ENCODE data around the gene PRSS36.
A peak's percentile ranks its signal among the peaks of the same experiment; 100 is the strongest.

PRSS36 gene

GRCh38 chr16:31118223-31119155 is 31.4 kb downstream of the PRSS36 start:
- Histone ChIP-seq H3K4me3 (ENCODE audit: low read length) (peak overlapping the region; percentile 39; the same call in 1 of the 2 replicates), H3K36me3 (ENCODE audit: control insufficient read depth, insufficient read depth, low read length) (peaks cover 10% of the 10 kb centered on the region; the same call in 1 of the 2 replicates), H3K9me3 (ENCODE audit: control insufficient read depth, insufficient read depth, low read length) (no peaks in the 10 kb centered on the region), H3K27me3 (ENCODE audit: control insufficient read depth, insufficient read depth, low read length) (no peaks in the 10 kb centered on the region), H3K4me1 (ENCODE audit: control insufficient read depth, insufficient read depth, low read length) (no peaks in the 10 kb centered on the region), H3K27ac (ENCODE audit: low read length) (no peak overlapping the region)
- WGBS (ENCODE audit: insufficient coverage, insufficient read length), result no CpG with 5 or more reads among the region's 9 CpGs
- no peak for DNase-seq (ENCODE audit: low read depth, low spot score)

GRCh38 chr16:31117384-31118222 is 32.3 kb downstream of the PRSS36 start, which contains the start of gene KAT8:
KAT8 (plus strand) TSS chr16:31117664; CDS start chr16:31117682, 18 bp downstream.
- Histone ChIP-seq H3K27ac (ENCODE audit: low read length) (no peak within 1 kb of the TSS), H3K4me1 (ENCODE audit: control insufficient read depth, insufficient read depth, low read length) (no peaks in the 10 kb centered on the region), H3K9me3 (ENCODE audit: control insufficient read depth, insufficient read depth, low read length) (no peaks in the 10 kb centered on the region), H3K4me3 (ENCODE audit: low read length) (peak within 1 kb of the TSS; percentile 75; the same call in 1 of the 2 replicates), H3K27me3 (ENCODE audit: control insufficient read depth, insufficient read depth, low read length) (no peaks in the 10 kb centered on the region), H3K36me3 (ENCODE audit: control insufficient read depth, insufficient read depth, low read length) (peaks cover 10% of the 10 kb centered on the region)
- no CpG with 5 or more reads among the region's 68 CpGs for WGBS (ENCODE audit: insufficient coverage, insufficient read length)
- no peak for DNase-seq (ENCODE audit: low read depth, low spot score)

GRCh38 chr16:31114468-31114867 is 35.4 kb downstream of the PRSS36 start:
- DNase-seq (ENCODE audit: low read depth, low spot score), result no peak
- no peaks in the 10 kb centered on the region for H3K9me3 ChIP-seq (ENCODE audit: control insufficient read depth, insufficient read depth, low read length)
- no peaks in the 10 kb centered on the region for H3K4me1 ChIP-seq (ENCODE audit: control insufficient read depth, insufficient read depth, low read length)
- H3K27me3 ChIP-seq (ENCODE audit: control insufficient read depth, insufficient read depth, low read length), result no peaks in the 10 kb centered on the region
- H3K4me3 ChIP-seq (ENCODE audit: low read length), result no peak overlapping the region
- H3K36me3 ChIP-seq (ENCODE audit: control insufficient read depth, insufficient read depth, low read length), result peaks cover 7% of the 10 kb centered on the region
- WGBS (ENCODE audit: insufficient coverage, insufficient read length), result no CpG with 5 or more reads among the region's 8 CpGs
- no peak overlapping the region for H3K27ac ChIP-seq (ENCODE audit: low read length)

- no CpG with 5 or more reads among the region's 5 CpGs for WGBS (ENCODE audit: insufficient coverage, insufficient read length)
- Histone ChIP-seq H3K36me3 (ENCODE audit: control insufficient read depth, insufficient read depth, low read length) (peaks cover 7% of the 10 kb centered on the region), H3K27ac (ENCODE audit: low read length) (no peak overlapping the region)
These were observed 36.4 kb downstream of the PRSS36 start for GRCh38 chr16:31113121-31114120.

GRCh38 chr16:31112711-31113110 is 37.2 kb downstream of the PRSS36 start:
- Histone ChIP-seq H3K27ac (ENCODE audit: low read length) (no peak overlapping the region), H3K4me1 (ENCODE audit: control insufficient read depth, insufficient read depth, low read length) (0 out of 2 replicates have a peak, but pooled peaks cover 2% of the 10 kb centered on the region), H3K9me3 (ENCODE audit: control insufficient read depth, insufficient read depth, low read length) (no peaks in the 10 kb centered on the region), H3K27me3 (ENCODE audit: control insufficient read depth, insufficient read depth, low read length) (no peaks in the 10 kb centered on the region), H3K4me3 (ENCODE audit: low read length) (no peak overlapping the region), H3K36me3 (ENCODE audit: control insufficient read depth, insufficient read depth, low read length) (peaks cover 7% of the 10 kb centered on the region)
- no CpG with 5 or more reads among the region's 2 CpGs for WGBS (ENCODE audit: insufficient coverage, insufficient read length)
- DNase-seq (ENCODE audit: low read depth, low spot score), result no peak

More at GRCh38 chr16:31113121-31114120, 36.4 kb downstream of the PRSS36 start:
- H3K9me3 ChIP-seq (ENCODE audit: control insufficient read depth, insufficient read depth, low read length), result no peaks in the 10 kb centered on the region
- no peaks in the 10 kb centered on the region for H3K27me3 ChIP-seq (ENCODE audit: control insufficient read depth, insufficient read depth, low read length)
- no peak overlapping the region for H3K4me3 ChIP-seq (ENCODE audit: low read length)
- no peak for DNase-seq (ENCODE audit: low read depth, low spot score)
- H3K4me1 ChIP-seq (ENCODE audit: control insufficient read depth, insufficient read depth, low read length), result 0 out of 2 replicates have a peak, but pooled peaks cover 2% of the 10 kb centered on the region

- WGBS (ENCODE audit: insufficient coverage, insufficient read length), result no CpG with 5 or more reads among the region's 23 CpGs
- no peak overlapping the region for H3K4me3 ChIP-seq (ENCODE audit: low read length)
- no peaks in the 10 kb centered on the region for H3K9me3 ChIP-seq (ENCODE audit: control insufficient read depth, insufficient read depth, low read length)
- H3K27me3 ChIP-seq (ENCODE audit: control insufficient read depth, insufficient read depth, low read length), result no peaks in the 10 kb centered on the region
- H3K4me1 ChIP-seq (ENCODE audit: control insufficient read depth, insufficient read depth, low read length), result 0 out of 2 replicates have a peak, but pooled peaks cover 2% of the 10 kb centered on the region
- no peak for DNase-seq (ENCODE audit: low read depth, low spot score)
- no peak overlapping the region for H3K27ac ChIP-seq (ENCODE audit: low read length)
- H3K36me3 ChIP-seq (ENCODE audit: control insufficient read depth, insufficient read depth, low read length), result peaks cover 7% of the 10 kb centered on the region
These were observed 37.9 kb downstream of the PRSS36 start for GRCh38 chr16:31111881-31112466.

- DNase-seq (ENCODE audit: low read depth, low spot score), result no peak
- WGBS (ENCODE audit: insufficient coverage, insufficient read length), result no CpG with 5 or more reads among the region's 26 CpGs
- Histone ChIP-seq H3K4me1 (ENCODE audit: control insufficient read depth, insufficient read depth, low read length) (peaks cover 4% of the 10 kb centered on the region), H3K9me3 (ENCODE audit: control insufficient read depth, insufficient read depth, low read length) (no peaks in the 10 kb centered on the region), H3K4me3 (ENCODE audit: low read length) (no peak overlapping the region), H3K36me3 (ENCODE audit: control insufficient read depth, insufficient read depth, low read length) (peaks cover 7% of the 10 kb centered on the region), H3K27me3 (ENCODE audit: control insufficient read depth, insufficient read depth, low read length) (no peaks in the 10 kb centered on the region), H3K27ac (ENCODE audit: low read length) (no peak overlapping the region)
These were observed 39.5 kb downstream of the PRSS36 start for GRCh38 chr16:31110106-31111034.

- no CpG with 5 or more reads among the region's 12 CpGs for WGBS (ENCODE audit: insufficient coverage, insufficient read length)
- no peak for DNase-seq (ENCODE audit: low read depth, low spot score)
- Histone ChIP-seq H3K36me3 (ENCODE audit: control insufficient read depth, insufficient read depth, low read length) (peaks cover 7% of the 10 kb centered on the region), H3K4me1 (ENCODE audit: control insufficient read depth, insufficient read depth, low read length) (peaks cover 4% of the 10 kb centered on the region), H3K9me3 (ENCODE audit: control insufficient read depth, insufficient read depth, low read length) (no peaks in the 10 kb centered on the region), H3K4me3 (ENCODE audit: low read length) (no peak overlapping the region), H3K27me3 (ENCODE audit: control insufficient read depth, insufficient read depth, low read length) (no peaks in the 10 kb centered on the region), H3K27ac (ENCODE audit: low read length) (no peak overlapping the region)
These were observed 40.2 kb downstream of the PRSS36 start for GRCh38 chr16:31109622-31110021.

Measured in iPS DF 6.9 (cell line).